Ovary (tissue), 9 donors: Measurements from ENCODE around the gene TTC3. TPM values are rescaled to one million over a fixed set of nuclear protein-coding genes. Genes with fewer than 3 reads are reported as not detected.
"Not testable (repeated sequence)": the region's sequence is repeated elsewhere in the genome, so short reads cannot be mapped to it uniquely, and the experiment has no call there.

Experiments
- DNase-seq, 5 donors: peaks; one replicate each; pipeline ENCODE4 v3.0.0-alpha.2; 2019 to 2020
- H3K27ac ChIP-seq, 2 donors: fragments of 200-600 bp; one replicate each; pipeline versions ENCODE4 v1.5.1 to v1.8.0; 2019 to 2022
- H3K27me3 ChIP-seq: fragments of 200-600 bp; one replicate; pipeline ENCODE4 v1.8.0; 2022
- H3K36me3 ChIP-seq: fragments of 200-600 bp; sonication (generic); one replicate; pipeline ENCODE4 v1.5.1; 2019
- H3K4me1 ChIP-seq: one replicate; pipeline ENCODE4 v1.8.1; 2013; ENCODE audit warnings: mild to moderate bottlenecking, moderate library complexity; ENCODE audit not compliant: insufficient read depth
- H3K4me3 ChIP-seq: fragments of 200-600 bp; sonication (generic); one replicate; pipeline ENCODE4 v1.5.1; 2017
- H3K9me3 ChIP-seq, 2 donors: fragments of 200-600 bp in 1 of 2; sonication (generic) in 1 of 2; one replicate each; pipeline versions ENCODE4 v1.5.1 to v1.8.1; 2013 to 2019; ENCODE audit warnings: mild to moderate bottlenecking in 1 of 2, moderate library complexity in 1 of 2
- EP300 ChIP-seq: sonication (generic); formaldehyde crosslinking; IDR thresholded peaks from one replicate; pipeline ENCODE4 v1.6.1; 2017; ENCODE audit warnings: antibody characterized with exemption
- POLR2A ChIP-seq: fragments of 450-650 bp; IDR thresholded peaks from one replicate; pipeline ENCODE4 v1.6.1; 2017; ENCODE audit warnings: antibody characterized with exemption, mild to moderate bottlenecking, moderate library complexity
- WGBS, 3 donors: extraction: QIAGEN DNeasy Blood & Tissue Kit in 1 of 3; methylation state at CpG; one replicate each; pipeline versions ENCODE4 v1.1.5 to v1.1.7; 2013 to 2017; 5-methylcytosine and 5-hydroxymethylcytosine counted together
- intact Hi-C, 4 donors: fragments of 100-400 bp; cut with DNase I; formaldehyde crosslinking; loops; one replicate each; pipeline versions ENCODE4 v1.11.0 to v1.15.1; 2022 to 2023
- polyA plus RNA-seq, 2 donors: library from polyadenylated mRNA; stranded (reverse); fragments of 200-250 nt in 1 of 2; fragments of 350-450 nt in 1 of 2; fragmentation: Illumina TruSeq in 1 of 2; extraction: RNeasy Lipid Tissue Mini Kit (QIAGEN cat#74804) in 1 of 2; gene quantifications; one replicate each; pipeline ENCODE4 v1.2.3, GENCODE V29; 2013 to 2014
- total RNA-seq, 7 donors: library from RNA; depleted of rRNA in 2 of 7; stranded (reverse); fragments of >200 nt in 2 of 7; fragmentation: NEBNext Ultra II Directional in 3 of 7; extraction: Animal tissue kit (Norgen Biotek cat#: 25700) in 3 of 7; gene quantifications; one replicate each; pipeline versions ENCODE4 v1.1.0 to v1.2.4, GENCODE V29; 2016 to 2023
- TF ChIP-seq, protein P1 (sequence below), 3 donors: fragments of 450-650 bp in 2 of 3; fragments of 200-600 bp in 1 of 3; IDR thresholded peaks; one replicate each; pipeline versions ENCODE4 v1.5.1 to v1.8.0; 2016 to 2022; ENCODE audit warnings: antibody characterized with exemption in 3 of 3, mild to moderate bottlenecking in 1 of 3
- donor health status: DM: no; HTN: no; CAD: no; lungs with moderate emphysema.
- donor health status: DM: no; HTN: no; CAD: no.
- donor health status: Bipolar disorder and iron deficiency.
- donor health status: DM: yes; HTN: yes; CAD: no.
- donor health status: DM: no; HTN: no; CAD: no.
- donor health status: DM: yes; HTN: yes; CAD: no.

TTC3 gene
- total and polyA plus RNA-seq, 9 donors = 58.2 to 192 (median 155) TPM

DNA sequence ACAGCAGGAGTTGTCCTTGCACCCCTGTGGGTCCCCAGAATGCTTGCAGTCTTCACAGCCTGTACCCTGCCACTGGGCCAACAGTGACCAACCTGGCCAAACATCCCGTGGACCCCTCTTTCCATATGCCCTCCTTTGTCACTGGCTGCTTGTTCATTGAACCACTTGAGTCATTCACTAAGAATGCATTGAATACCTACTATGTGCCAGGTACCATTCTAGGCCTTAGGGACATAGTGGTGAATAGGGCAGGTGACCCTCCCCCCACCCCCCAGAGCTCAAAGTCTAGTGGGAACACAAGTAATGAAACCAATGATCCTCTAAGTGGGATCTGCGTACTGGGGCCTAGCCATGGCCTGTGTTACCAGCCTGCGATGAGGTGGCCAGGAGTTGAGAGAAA, 28.4 kb upstream of the TTC3 start:
- no peaks in the 10 kb centered on the region for H3K4me1 ChIP-seq
- WGBS, 3 donors = 94 to 98% (median 97%) methylated on average over 3 of the region's 3 CpGs

DNA sequence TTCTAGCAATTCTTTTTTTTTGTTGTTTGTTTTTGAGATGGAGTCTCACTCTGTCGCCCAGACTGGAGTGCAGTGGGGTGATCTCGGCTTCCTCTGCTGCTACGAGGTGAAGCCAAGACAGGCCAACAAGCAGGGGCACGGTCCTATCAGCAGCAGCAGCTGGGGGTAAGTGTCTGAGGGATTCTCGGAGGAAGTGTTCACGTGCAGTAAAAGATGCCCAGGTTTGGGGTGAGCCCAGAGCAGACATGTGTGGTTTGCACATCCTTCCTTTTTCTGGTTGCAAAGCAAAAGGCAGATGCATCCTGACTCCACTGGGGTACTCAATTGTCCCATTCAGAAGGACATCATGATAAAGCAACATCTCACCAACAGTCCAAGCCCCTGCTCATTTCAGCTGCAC, 27.9 kb upstream of the TTC3 start:
- WGBS, 3 donors = 85 to 90% (median 85%) methylated on average over 6 of the region's 6 CpGs
- intact Hi-C loops = no loop called here
- no peaks in the 10 kb centered on the region for H3K27me3 ChIP-seq
- no peak overlapping the region for H3K27ac ChIP-seq
- TF ChIP-seq, protein P1, sequence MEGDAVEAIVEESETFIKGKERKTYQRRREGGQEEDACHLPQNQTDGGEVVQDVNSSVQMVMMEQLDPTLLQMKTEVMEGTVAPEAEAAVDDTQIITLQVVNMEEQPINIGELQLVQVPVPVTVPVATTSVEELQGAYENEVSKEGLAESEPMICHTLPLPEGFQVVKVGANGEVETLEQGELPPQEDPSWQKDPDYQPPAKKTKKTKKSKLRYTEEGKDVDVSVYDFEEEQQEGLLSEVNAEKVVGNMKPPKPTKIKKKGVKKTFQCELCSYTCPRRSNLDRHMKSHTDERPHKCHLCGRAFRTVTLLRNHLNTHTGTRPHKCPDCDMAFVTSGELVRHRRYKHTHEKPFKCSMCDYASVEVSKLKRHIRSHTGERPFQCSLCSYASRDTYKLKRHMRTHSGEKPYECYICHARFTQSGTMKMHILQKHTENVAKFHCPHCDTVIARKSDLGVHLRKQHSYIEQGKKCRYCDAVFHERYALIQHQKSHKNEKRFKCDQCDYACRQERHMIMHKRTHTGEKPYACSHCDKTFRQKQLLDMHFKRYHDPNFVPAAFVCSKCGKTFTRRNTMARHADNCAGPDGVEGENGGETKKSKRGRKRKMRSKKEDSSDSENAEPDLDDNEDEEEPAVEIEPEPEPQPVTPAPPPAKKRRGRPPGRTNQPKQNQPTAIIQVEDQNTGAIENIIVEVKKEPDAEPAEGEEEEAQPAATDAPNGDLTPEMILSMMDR (IDR thresholded peaks at IDR 0.05) = no peak
- TF ChIP-seq EP300 (no peak), POLR2A (no peak)
- H3K4me3 ChIP-seq = no peak overlapping the region
- H3K4me1 ChIP-seq = no peaks in the 10 kb centered on the region
- no peak for DNase-seq
- H3K36me3 ChIP-seq = no peaks in the 10 kb centered on the region
- H3K9me3 ChIP-seq = no peaks in the 10 kb centered on the region

More for the DNA sequence above, 28.4 kb upstream of the TTC3 start:
- DNase-seq = no peak
- H3K27me3 ChIP-seq = no peaks in the 10 kb centered on the region
- H3K4me3 ChIP-seq = no peak overlapping the region
- H3K27ac ChIP-seq = no peak overlapping the region
- H3K9me3 ChIP-seq = no peaks in the 10 kb centered on the region
- intact Hi-C loops = no loop called here
- TF ChIP-seq, protein P1 (IDR thresholded peaks at IDR 0.05) = no peak
- TF ChIP-seq POLR2A (no peak), EP300 (no peak)
- no peaks in the 10 kb centered on the region for H3K36me3 ChIP-seq

DNA sequence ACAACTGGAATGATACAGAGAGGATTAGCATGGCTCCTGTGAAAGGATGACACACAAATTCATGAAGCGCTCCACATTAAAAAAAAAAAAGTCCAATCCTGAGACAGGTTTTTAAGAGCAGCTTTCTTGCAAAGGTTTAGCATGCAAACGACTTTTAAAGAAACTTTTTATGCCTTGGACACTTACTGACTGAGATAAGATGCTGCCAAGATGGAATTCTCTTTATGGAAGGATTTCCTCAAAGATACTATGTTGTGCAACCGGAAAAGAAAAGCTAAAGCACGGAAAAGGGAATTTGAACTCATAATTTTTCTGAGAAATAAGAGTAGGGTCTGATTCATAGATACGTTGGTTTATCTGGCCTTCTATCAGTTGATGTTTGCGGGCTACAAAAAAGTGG, 27.5 kb upstream of the TTC3 start:
- H3K9me3 ChIP-seq = no peaks in the 10 kb centered on the region
- DNase-seq = no peak
- TF ChIP-seq, protein P1 (IDR thresholded peaks at IDR 0.05) = no peak
- TF ChIP-seq EP300 (no peak), POLR2A (no peak)
- H3K4me3 ChIP-seq = no peak overlapping the region
- intact Hi-C loops = no loop called here
- H3K27ac ChIP-seq = no peak overlapping the region
- no peaks in the 10 kb centered on the region for H3K4me1 ChIP-seq
- no peaks in the 10 kb centered on the region for H3K36me3 ChIP-seq
- 62 to 69% (median 68%) methylated on average over 6 of the region's 6 CpGs for WGBS, 3 donors
- H3K27me3 ChIP-seq = no peaks in the 10 kb centered on the region

DNA sequence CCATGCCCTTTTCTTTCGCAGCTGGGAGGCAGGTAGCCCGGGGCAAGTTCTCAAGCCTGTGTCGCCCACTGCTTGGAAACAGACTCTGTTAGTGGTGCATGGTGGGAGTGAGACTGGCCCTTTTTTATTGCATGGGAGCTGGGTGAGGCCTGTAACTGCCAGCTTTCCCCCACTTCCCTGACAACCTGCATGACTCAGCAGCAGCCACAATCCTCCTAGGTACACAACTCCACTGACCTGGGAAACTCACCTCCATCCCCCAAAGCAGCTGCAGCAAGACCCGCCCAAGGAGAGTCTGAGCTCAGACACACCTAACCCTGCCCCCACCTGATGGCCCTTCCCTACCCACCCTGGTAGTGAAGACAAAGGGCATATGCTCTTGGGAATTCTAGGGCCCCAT, 26.0 kb upstream of the TTC3 start:
- no peaks in the 10 kb centered on the region for H3K9me3 ChIP-seq
- TF ChIP-seq POLR2A (no peak), EP300 (no peak)
- TF ChIP-seq, protein P1 (IDR thresholded peaks at IDR 0.05) = no peak
- no peak overlapping the region for H3K4me3 ChIP-seq
- 94% methylated on average over 4 of the region's 4 CpGs for WGBS, 3 donors
- no peak for DNase-seq
- H3K27ac ChIP-seq = no peak overlapping the region
- no peaks in the 10 kb centered on the region for H3K4me1 ChIP-seq
- H3K36me3 ChIP-seq = no peaks in the 10 kb centered on the region
- intact Hi-C loops = no loop called here
- no peaks in the 10 kb centered on the region for H3K27me3 ChIP-seq

DNA sequence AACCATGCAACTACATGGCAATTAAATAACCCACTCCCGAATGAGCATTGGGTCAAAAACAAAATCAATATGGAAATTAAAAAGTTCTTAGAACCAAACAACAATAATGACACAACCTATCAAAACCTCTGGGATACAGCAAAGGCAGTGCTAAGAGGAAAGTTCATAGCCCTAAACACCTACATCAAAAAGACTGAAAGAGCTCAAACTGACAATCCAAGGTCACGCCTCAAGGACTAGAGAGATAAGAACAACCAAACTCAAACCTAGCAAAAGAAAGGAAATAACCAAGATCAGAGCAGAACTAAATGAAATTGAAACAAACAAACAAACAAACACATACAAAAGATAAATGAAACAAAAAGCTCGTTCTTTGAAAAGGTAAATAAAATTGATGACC, 23.3 kb upstream of the TTC3 start:
- DNase-seq, intact Hi-C loops, H3K9me3 ChIP-seq, H3K4me1 ChIP-seq, H3K4me3 ChIP-seq, H3K36me3 ChIP-seq, H3K27me3 ChIP-seq, H3K27ac ChIP-seq: not testable (repeated sequence)
- WGBS, 3 donors = 55 to 83% (median 83%) methylated on average over 3 of the region's 3 CpGs
